Measurements from ENCODE around the gene SNX13. TPM values are rescaled to one million over a fixed set of nuclear protein-coding genes. Genes with fewer than 3 reads are reported as not detected.

Gene SNX13
- total and polyA plus RNA-seq, 7 donors, result 8.0 to 59.2 (median 37.5) TPM

- ATAC-seq, result no peak
- Histone ChIP-seq H3K27me3 (ENCODE audit: insufficient read depth in 3 of 3, low read length in 2 of 3) (no peaks in the 10 kb centered on the region), H3K4me1 (peaks cover 11% of the 10 kb centered on the region), H3K36me3 (ENCODE audit: insufficient read depth in 1 of 2, low read depth in 1 of 2) (no peaks in the 10 kb centered on the region), H3K4me3 (no peak overlapping the region), H3K27ac (no peak overlapping the region), H3K9me3 (no peaks in the 10 kb centered on the region)
- WGBS, 3 donors, result 93 to 97% (median 97%) methylated on average over 1 of the region's 1 CpG
- DNase-seq, result no peak
- intact Hi-C loops (cut with DNase I), result loop anchor here in 1 of 2 donors (5.0 kb wide), 1 partner anchor 172 kb away; no protein-coding TSS in a partner anchor
- no peak for TF ChIP-seq CTCF (IDR thresholded peaks at IDR 0.05)
Observed at GRCh38 chr7:17944720-17945119, 4.4 kb upstream of the SNX13 start.

GRCh38 chr7:17943006-17943405 lies 2.7 kb upstream of the SNX13 start:
- ATAC-seq (no peak), DNase-seq (no peak)
- Histone ChIP-seq H3K4me1 (peaks cover 18% of the 10 kb centered on the region), H3K4me3 (no peak overlapping the region), H3K9me3 (no peaks in the 10 kb centered on the region), H3K36me3 (ENCODE audit: insufficient read depth in 1 of 2, low read depth in 1 of 2) (no peaks in the 10 kb centered on the region), H3K27ac (no peak overlapping the region), H3K27me3 (ENCODE audit: insufficient read depth in 3 of 3, low read length in 2 of 3) (no peaks in the 10 kb centered on the region)
- 96 to 100% (median 97%) methylated on average over 2 of the region's 2 CpGs for WGBS, 3 donors
- intact Hi-C loops (cut with DNase I), result loop anchor here in 1 of 2 donors (5.0 kb wide), 1 partner anchor 171 kb away; no protein-coding TSS in a partner anchor
- TF ChIP-seq CTCF (IDR thresholded peaks at IDR 0.05), result no peak

- no peak for TF ChIP-seq CTCF (IDR thresholded peaks at IDR 0.05)
- Histone ChIP-seq H3K4me3 (no peak overlapping the region), H3K27ac (no peak overlapping the region), H3K27me3 (ENCODE audit: insufficient read depth in 3 of 3, low read length in 2 of 3) (no peaks in the 10 kb centered on the region), H3K4me1 (peaks cover 24% of the 10 kb centered on the region), H3K36me3 (ENCODE audit: insufficient read depth in 1 of 2, low read depth in 1 of 2) (no peaks in the 10 kb centered on the region), H3K9me3 (no peaks in the 10 kb centered on the region)
- WGBS, 3 donors, result 96 to 97% (median 97%) methylated on average over 1 of the region's 1 CpG
- no peak for DNase-seq
- ATAC-seq, result no peak
- intact Hi-C loops (cut with DNase I), result loop anchor here in 1 of 2 donors (5.0 kb wide), 1 partner anchor 170 kb away; no protein-coding TSS in a partner anchor
Observed at GRCh38 chr7:17942231-17942630, 1.9 kb upstream of the SNX13 start.

- ATAC-seq (no peak), DNase-seq (no peak)
- 16 to 21% (median 18%) methylated on average over 12 of the region's 12 CpGs for WGBS, 3 donors
- Histone ChIP-seq H3K4me3 (peak overlapping the region; percentile 97), H3K36me3 (ENCODE audit: insufficient read depth in 1 of 2, low read depth in 1 of 2) (no peaks in the 10 kb centered on the region), H3K4me1 (peaks cover 33% of the 10 kb centered on the region), H3K27me3 (ENCODE audit: insufficient read depth in 3 of 3, low read length in 2 of 3) (no peaks in the 10 kb centered on the region), H3K27ac (peak overlapping the region; percentile 99), H3K9me3 (no peaks in the 10 kb centered on the region)
- intact Hi-C loops (cut with DNase I), result loop anchor here in 1 of 2 donors (5.0 kb wide), 1 partner anchor 169 kb away; no protein-coding TSS in a partner anchor
- TF ChIP-seq CTCF (IDR thresholded peaks at IDR 0.05), result no peak
Observed at GRCh38 chr7:17940951-17941431, 697 bp upstream of the SNX13 start.
